ENCODE data around the gene SSBP4. TPM values are rescaled to one million over a fixed set of nuclear protein-coding genes. Genes with fewer than 3 reads are reported as not detected.

Gene SSBP4
- total and polyA plus RNA-seq, 4 donors, result 4.0 to 19.0 (median 11.5) TPM

- no peak for TF ChIP-seq ZBTB33 (IDR thresholded peaks at IDR 0.05)
- no peak for TF ChIP-seq EGR1 (IDR thresholded peaks at IDR 0.05; ENCODE audit: low read depth in 2 of 2)
These were observed 31.1 kb downstream of the SSBP4 start (continued) for GRCh38 chr19:18450021-18450930.

- H3K9ac ChIP-seq (ENCODE audit: low read depth in 1 of 2, low read length in 2 of 2), result no peak overlapping the region
- TF ChIP-seq RAD21 (IDR thresholded peaks at IDR 0.05) (peak; percentile 88 to 93), NR2F2 (IDR thresholded peaks at IDR 0.05) (no peak), RXRA (IDR thresholded peaks at IDR 0.05) (peak in 1 of 2 donors; percentile 13), ZBTB33 (IDR thresholded peaks at IDR 0.05) (no peak), ATF3 (IDR thresholded peaks at IDR 0.05) (no peak), JUND (IDR thresholded peaks at IDR 0.05) (no peak), GABPA (IDR thresholded peaks at IDR 0.05 in 1 of 2, conservative IDR thresholded peaks at IDR 0.05 in 1 of 2) (no peak), SP1 (IDR thresholded peaks at IDR 0.05) (no peak), TAF1 (conservative IDR thresholded peaks at IDR 0.05) (no peak), FOXA2 (IDR thresholded peaks at IDR 0.05) (no peak), HNF4A (conservative IDR thresholded peaks at IDR 0.05) (no peak), HNF4G (IDR thresholded peaks at IDR 0.05) (no peak), CTCF (IDR thresholded peaks at IDR 0.05; ENCODE audit: low read depth, low read length, missing input control) (peak; percentile 95), REST (IDR thresholded peaks at IDR 0.05) (no peak), MAX (IDR thresholded peaks at IDR 0.05) (no peak), FOXA1 (IDR thresholded peaks at IDR 0.05) (no peak), EGR1 (IDR thresholded peaks at IDR 0.05; ENCODE audit: low read depth in 2 of 2) (no peak), YY1 (IDR thresholded peaks at IDR 0.05) (no peak)
- H3K9me3 ChIP-seq (ENCODE audit: control insufficient read depth in 4 of 4, low read length in 3 of 4), result no peaks in the 10 kb centered on the region
- H3K36me3 ChIP-seq (ENCODE audit: control insufficient read depth in 4 of 4, insufficient read depth in 3 of 4, low read depth in 1 of 4, low read length in 3 of 4), result peaks cover 11 to 37% (median 20%) of the 10 kb centered on the region in 4 donors
- peaks cover 0 to 17% (median 12%) of the 10 kb centered on the region in 4 donors for H3K4me1 ChIP-seq (ENCODE audit: control insufficient read depth in 4 of 4, insufficient read depth in 4 of 4, low read length in 3 of 4)
- WGBS, result 53% methylated on average over 26 of the region's 26 CpGs
- no peak overlapping the region for H3K4me3 ChIP-seq (ENCODE audit: low read depth in 1 of 3, low read length in 3 of 3)
- peak; percentile 97 for DNase-seq (ENCODE audit: low spot score)
- no peak overlapping the region for H3K27ac ChIP-seq (ENCODE audit: low read depth in 1 of 2, low read length in 2 of 2)
- H3K27me3 ChIP-seq (ENCODE audit: control insufficient read depth in 4 of 4, insufficient read depth in 4 of 4, low read length in 3 of 4), result no peaks in the 10 kb centered on the region
These were observed 32.0 kb downstream of the SSBP4 start for GRCh38 chr19:18450931-18451836.
